K562 (cell line): ENCODE results near the gene SLC39A11.

ENCODE experiments used
- CTCF ChIP-seq, 3 experiments: IDR thresholded peaks in 2 of 3; conservative IDR thresholded peaks in 1 of 3; 2 replicates each; pipeline ENCODE4 v1.5.1; 2011 to 2012; ENCODE audit warnings: low read length in 3 of 3, mild to moderate bottlenecking in 3 of 3, control low read depth in 2 of 3, improper control_type of control experiment in 1 of 3, inconsistent platforms in 1 of 3, low read depth in 1 of 3, mixed read lengths in 1 of 3, moderate library complexity in 1 of 3; ENCODE audit not compliant: insufficient read depth in 2 of 3
- RBBP5 ChIP-seq: fragments of 200-600 bp; sonication (generic); IDR thresholded peaks from 2 replicates; pipeline ENCODE4 v1.6.1; 2012; ENCODE audit warnings: borderline replicate concordance, mild to moderate bottlenecking, low read length, control low read depth, inconsistent platforms; ENCODE audit not compliant: insufficient read depth, poor library complexity, severe bottlenecking

- no peak for TF ChIP-seq RBBP5
- no peak for TF ChIP-seq CTCF (IDR thresholded peaks at IDR 0.05 in 2 of 3, conservative IDR thresholded peaks at IDR 0.05 in 1 of 3; ENCODE audit: insufficient read depth in 2 of 3, low read depth in 1 of 3, low read length in 3 of 3)
Measured at GRCh38 chr17:72648702-72649101, 443.8 kb downstream of the SLC39A11 start.
